Transverse colon (tissue), 3 donors: ENCODE data around the gene ACOT6.
A peak's percentile ranks its signal among the peaks of the same experiment; 100 is the strongest.

Source experiments
- POLR2A ChIP-seq: fragments of 450-650 bp; IDR thresholded peaks from one replicate; pipeline ENCODE4 v1.6.1; 2016; ENCODE audit warnings: antibody characterized with exemption, mild to moderate bottlenecking, moderate library complexity
- TF ChIP-seq, protein P1 (sequence below), 5 experiments: fragments of 200-600 bp in 3 of 5; fragments of 450-650 bp in 2 of 5; sonication (generic) in 3 of 5; IDR thresholded peaks; 1 replicate in 2 of 5; 2 replicates in 3 of 5; pipeline ENCODE4 v1.5.1; 2016 to 2017; ENCODE audit warnings: antibody characterized with exemption in 5 of 5, inconsistent platforms in 3 of 5, mild to moderate bottlenecking in 2 of 5, moderate library complexity in 1 of 5

DNA sequence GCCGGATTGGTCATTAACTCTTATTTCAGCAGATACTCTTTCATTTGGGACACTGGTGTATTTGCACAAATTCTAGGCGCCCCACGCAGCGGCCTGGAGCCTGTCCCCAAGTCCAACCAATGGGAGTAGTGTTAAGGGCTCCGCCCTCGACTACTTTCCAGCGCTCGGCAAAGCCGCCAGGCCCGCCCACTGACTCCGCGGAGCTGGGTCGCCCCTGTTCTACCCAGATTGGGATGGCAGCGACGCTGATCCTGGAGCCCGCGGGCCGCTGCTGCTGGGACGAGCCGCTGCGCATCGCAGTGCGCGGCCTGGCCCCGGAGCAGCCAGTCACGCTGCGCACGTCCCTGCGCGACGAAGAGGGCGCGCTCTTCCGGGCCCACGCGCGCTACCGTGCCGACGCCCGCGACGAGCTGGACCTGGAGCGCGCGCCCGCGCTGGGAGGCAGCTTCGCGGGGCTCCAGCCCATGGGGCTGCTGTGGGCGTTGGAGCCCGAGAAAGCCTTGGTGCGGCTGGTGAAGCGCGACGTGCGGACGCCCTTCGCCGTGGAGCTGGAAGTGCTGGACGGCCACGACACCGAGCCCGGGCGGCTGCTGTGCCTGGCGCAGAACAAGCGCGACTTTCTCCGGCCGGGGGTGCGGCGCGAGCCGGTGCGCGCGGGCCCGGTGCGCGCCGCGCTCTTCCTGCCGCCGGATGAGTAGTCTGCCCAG lies at the start of gene ACOT6:
- TF ChIP-seq, protein P1, sequence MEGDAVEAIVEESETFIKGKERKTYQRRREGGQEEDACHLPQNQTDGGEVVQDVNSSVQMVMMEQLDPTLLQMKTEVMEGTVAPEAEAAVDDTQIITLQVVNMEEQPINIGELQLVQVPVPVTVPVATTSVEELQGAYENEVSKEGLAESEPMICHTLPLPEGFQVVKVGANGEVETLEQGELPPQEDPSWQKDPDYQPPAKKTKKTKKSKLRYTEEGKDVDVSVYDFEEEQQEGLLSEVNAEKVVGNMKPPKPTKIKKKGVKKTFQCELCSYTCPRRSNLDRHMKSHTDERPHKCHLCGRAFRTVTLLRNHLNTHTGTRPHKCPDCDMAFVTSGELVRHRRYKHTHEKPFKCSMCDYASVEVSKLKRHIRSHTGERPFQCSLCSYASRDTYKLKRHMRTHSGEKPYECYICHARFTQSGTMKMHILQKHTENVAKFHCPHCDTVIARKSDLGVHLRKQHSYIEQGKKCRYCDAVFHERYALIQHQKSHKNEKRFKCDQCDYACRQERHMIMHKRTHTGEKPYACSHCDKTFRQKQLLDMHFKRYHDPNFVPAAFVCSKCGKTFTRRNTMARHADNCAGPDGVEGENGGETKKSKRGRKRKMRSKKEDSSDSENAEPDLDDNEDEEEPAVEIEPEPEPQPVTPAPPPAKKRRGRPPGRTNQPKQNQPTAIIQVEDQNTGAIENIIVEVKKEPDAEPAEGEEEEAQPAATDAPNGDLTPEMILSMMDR (IDR thresholded peaks at IDR 0.05): no peak
- TF ChIP-seq POLR2A: peak; percentile 32
